ENCODE results near the gene ZNF284. TPM values are rescaled to one million over a fixed set of nuclear protein-coding genes. Genes with fewer than 3 reads are reported as not detected.

The ZNF284 gene
- total RNA-seq, 2 experiments from 2014 or later: 1.7 to 1.9 TPM

DNA sequence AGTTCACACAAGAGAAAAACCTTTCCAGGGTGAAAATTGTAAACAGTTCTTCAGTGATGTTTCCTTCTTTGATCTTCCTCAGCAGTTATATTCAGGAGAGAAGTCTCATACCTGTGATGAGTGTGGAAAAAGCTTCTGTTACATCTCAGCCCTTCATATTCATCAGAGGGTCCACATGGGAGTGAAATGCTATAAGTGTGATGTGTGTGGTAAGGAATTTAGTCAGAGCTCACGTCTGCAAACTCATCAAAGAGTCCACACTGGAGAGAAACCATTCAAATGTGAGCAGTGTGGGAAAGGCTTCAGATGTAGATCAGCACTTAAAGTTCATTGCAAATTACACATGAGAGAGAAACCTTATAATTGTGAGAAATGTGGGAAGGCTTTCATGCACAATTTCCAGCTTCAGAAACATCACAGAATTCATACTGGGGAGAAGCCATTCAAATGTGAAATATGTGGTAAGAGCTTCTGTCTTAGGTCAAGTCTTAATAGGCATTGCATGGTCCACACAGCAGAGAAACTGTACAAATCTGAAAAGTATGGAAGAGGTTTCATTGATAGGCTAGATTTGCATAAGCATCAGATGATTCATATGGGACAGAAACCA is 39.9 kb upstream of the ZNF284 start:
- no peak for ATAC-seq
- POLR2A ChIA-PET: no interaction called here
- peaks cover 63% of the 10 kb centered on the region for H3K9me3 Mint-ChIP-seq

DNA sequence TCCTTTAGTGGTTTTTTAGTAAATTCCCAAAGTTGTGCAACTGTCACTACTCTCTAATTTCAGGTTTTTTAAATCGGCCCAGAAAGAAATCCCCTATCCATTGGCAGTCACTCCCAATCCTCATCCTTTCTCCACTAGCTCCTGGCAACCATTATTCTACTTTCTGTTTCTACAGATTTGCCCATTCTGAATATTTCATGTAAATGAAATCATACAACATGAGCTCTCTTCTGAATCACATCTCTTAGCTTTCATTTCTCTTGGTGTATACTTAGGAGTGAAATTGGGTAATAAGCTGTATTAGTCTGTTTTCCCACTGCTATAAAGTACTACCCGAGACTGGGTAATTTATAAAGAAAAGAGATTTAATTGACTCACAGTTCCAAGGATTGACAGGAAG is 29.8 kb upstream of the ZNF284 start:
- intact Hi-C loops (cut with micrococcal nuclease): no loop called here
- ChIA-PET POLR2A (no interaction called here), CTCF (no interaction called here)
- DNase-seq (no peak), ATAC-seq (no peak)
- Mint-ChIP-seq H3K4me3 (no peak overlapping the region), H3K27me3 (peaks cover 4% of the 10 kb centered on the region), H3K36me3 (ENCODE audit: low read depth) (peaks cover 4% of the 10 kb centered on the region), H3K4me1 (ENCODE audit: low read depth) (no peaks in the 10 kb centered on the region), H3K9me3 (peaks cover 28% of the 10 kb centered on the region), H3K27ac (no peak overlapping the region)
- TF ChIP-seq CTCF (IDR thresholded peaks at IDR 0.05): no peak

More for the DNA sequence above, 39.9 kb upstream of the ZNF284 start:
- no peaks in the 10 kb centered on the region for H3K4me1 Mint-ChIP-seq (ENCODE audit: low read depth)
- CTCF ChIA-PET: no interaction called here
- H3K36me3 Mint-ChIP-seq (ENCODE audit: low read depth): peaks cover 67% of the 10 kb centered on the region
- H3K4me3 Mint-ChIP-seq: no peak overlapping the region
- intact Hi-C loops (cut with micrococcal nuclease): no loop called here
- no peak for DNase-seq
- TF ChIP-seq CTCF (IDR thresholded peaks at IDR 0.05): no peak
- no peaks in the 10 kb centered on the region for H3K27me3 Mint-ChIP-seq
- H3K27ac Mint-ChIP-seq: no peak overlapping the region

DNA sequence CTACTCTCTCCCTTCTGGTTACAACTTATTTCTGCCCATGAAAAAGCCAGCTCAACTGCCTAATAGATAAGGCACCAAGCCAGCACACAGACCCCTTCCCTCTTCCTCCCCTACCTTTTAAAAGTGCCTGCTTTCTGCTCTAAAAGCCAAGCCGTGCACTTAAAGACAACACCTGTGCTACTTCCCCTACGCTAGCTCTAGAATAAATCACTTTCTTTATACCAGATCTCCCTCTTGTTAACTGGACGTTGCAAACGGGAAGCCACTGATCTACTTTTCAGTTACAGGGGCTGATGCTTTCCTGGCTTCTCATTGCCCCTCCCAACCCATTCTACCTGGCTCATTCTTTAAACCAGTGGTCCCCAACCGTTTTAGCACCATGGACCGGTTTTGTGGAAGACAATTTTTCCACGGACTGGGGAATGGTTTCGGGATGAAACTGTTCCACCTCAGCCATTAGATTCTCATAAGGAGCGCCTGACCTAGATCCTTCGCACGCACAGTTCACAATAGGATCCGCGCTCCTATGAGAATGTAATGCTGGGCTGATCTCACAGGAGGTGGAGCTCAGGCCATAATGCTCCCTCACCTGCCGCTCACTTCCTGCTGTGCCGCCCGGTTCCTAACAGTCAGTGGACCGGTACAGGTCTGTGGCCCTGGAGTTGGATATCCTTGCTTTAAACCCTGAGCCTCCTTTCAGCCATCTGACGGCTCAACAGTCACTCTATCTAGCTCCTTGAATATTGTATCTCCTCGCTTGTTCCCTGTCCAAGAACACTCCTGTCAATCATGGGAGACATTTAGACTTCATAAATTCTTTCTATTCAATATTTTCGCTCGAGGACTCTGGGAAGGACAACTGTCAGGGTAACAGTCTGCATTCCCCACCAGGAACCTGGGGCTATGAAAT is 21.0 kb upstream of the ZNF284 start:
- H3K4me3 Mint-ChIP-seq: peak overlapping the region; percentile 84
- no peak for TF ChIP-seq CTCF (IDR thresholded peaks at IDR 0.05)
- peak overlapping the region; percentile 81 for H3K27ac Mint-ChIP-seq
- ATAC-seq (peak; percentile 76), DNase-seq (peak; percentile 29)
- intact Hi-C loops (cut with micrococcal nuclease): no loop called here
- CTCF ChIA-PET: interaction anchor here (0.7 kb wide), 1 partner anchor 120 kb away, joined by 3 read pairs; no protein-coding TSS in a partner anchor
- peaks cover 20% of the 10 kb centered on the region for H3K4me1 Mint-ChIP-seq (ENCODE audit: low read depth)
- peaks cover 27% of the 10 kb centered on the region for H3K36me3 Mint-ChIP-seq (ENCODE audit: low read depth)
- no peaks in the 10 kb centered on the region for H3K27me3 Mint-ChIP-seq
- POLR2A ChIA-PET: interaction anchor here (0.6 kb wide), 1 partner anchor 476 kb away, joined by 3 read pairs; the partner anchor contains the start of gene XRCC1
- H3K9me3 Mint-ChIP-seq: peaks cover 8% of the 10 kb centered on the region

- Mint-ChIP-seq H3K36me3 (ENCODE audit: low read depth) (peaks cover 30% of the 10 kb centered on the region), H3K27ac (peak within 1 kb of the TSS; percentile 81), H3K4me3 (peak within 1 kb of the TSS; percentile 84), H3K27me3 (no peaks in the 10 kb centered on the region), H3K4me1 (ENCODE audit: low read depth) (peaks cover 20% of the 10 kb centered on the region), H3K9me3 (peaks cover 8% of the 10 kb centered on the region)
- CTCF ChIA-PET: no interaction called here
- intact Hi-C loops (cut with micrococcal nuclease): no loop called here
- POLR2A ChIA-PET: no interaction called here
- DNase-seq: peak; percentile 50
- no peak for TF ChIP-seq CTCF (IDR thresholded peaks at IDR 0.05)
- peak; percentile 74 for ATAC-seq
Measured at GRCh38 chr19:44051650-44052402, 20.1 kb upstream of the ZNF284 start, which contains the start of gene ZNF223. ZNF223 (plus strand) TSS chr19:44052036; CDS start chr19:44055177, 3,141 bp downstream.
